ENCODE measurements around the gene MRPL22. TPM values are rescaled to one million over a fixed set of nuclear protein-coding genes. Genes with fewer than 3 reads are reported as not detected.
A peak's percentile ranks its signal among the peaks of the same experiment; 100 is the strongest.
"Not testable (repeated sequence)": the region's sequence is repeated elsewhere in the genome, so short reads cannot be mapped to it uniquely, and the experiment has no call there.

Gene MRPL22
- total RNA-seq, 4 donors from 2014 or later, result 12.2 to 18.1 (median 14.3) TPM

DNA sequence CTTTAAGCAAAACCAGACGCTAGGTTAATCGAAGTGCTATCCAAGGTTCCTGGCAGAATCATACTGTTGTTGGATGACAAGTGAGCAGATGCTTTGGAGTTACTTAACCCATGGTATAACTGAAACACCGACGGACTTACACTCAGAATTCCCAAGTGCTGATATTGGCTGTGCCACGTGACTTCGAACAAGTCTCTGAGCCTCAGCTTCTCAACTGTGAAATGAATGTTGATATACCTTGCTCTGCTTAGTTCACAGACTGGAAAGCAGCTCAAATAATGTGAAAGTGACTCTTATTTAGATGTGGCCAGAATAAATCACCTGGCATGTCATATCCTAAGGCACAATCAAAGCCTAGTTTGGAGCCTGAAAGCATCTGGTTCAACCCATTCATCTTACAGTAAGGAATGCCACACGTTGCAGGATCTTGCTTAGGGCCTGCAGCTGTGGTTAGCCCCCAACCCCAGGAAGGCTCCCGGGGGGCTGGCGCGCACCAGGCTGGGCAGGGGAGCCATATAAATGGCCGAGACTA, 3.6 kb upstream of the MRPL22 start:
- no peak for DNase-seq (ENCODE audit: low spot score in 2 of 2)
- H3K9me3 ChIP-seq, result no peaks in the 10 kb centered on the region
- peaks cover 0 to 24% (median 4%) of the 10 kb centered on the region in 3 donors for H3K36me3 ChIP-seq
- WGBS, 2 donors, result 23 to 29% methylated on average over 11 of the region's 11 CpGs
- H3K27me3 ChIP-seq, result no peaks in the 10 kb centered on the region
- peak overlapping the region; percentile 61 to 91 (median 82) for H3K4me3 ChIP-seq
- peak overlapping the region in 3 of 4 donors; percentile 76 to 89 (median 81) for H3K27ac ChIP-seq
- peaks cover 0 to 36% (median 15%) of the 10 kb centered on the region in 4 donors for H3K4me1 ChIP-seq
- no peak for TF ChIP-seq POLR2A (IDR thresholded peaks at IDR 0.05)
- no peak for TF ChIP-seq EP300 (IDR thresholded peaks at IDR 0.05)
- TF ChIP-seq, protein P1, sequence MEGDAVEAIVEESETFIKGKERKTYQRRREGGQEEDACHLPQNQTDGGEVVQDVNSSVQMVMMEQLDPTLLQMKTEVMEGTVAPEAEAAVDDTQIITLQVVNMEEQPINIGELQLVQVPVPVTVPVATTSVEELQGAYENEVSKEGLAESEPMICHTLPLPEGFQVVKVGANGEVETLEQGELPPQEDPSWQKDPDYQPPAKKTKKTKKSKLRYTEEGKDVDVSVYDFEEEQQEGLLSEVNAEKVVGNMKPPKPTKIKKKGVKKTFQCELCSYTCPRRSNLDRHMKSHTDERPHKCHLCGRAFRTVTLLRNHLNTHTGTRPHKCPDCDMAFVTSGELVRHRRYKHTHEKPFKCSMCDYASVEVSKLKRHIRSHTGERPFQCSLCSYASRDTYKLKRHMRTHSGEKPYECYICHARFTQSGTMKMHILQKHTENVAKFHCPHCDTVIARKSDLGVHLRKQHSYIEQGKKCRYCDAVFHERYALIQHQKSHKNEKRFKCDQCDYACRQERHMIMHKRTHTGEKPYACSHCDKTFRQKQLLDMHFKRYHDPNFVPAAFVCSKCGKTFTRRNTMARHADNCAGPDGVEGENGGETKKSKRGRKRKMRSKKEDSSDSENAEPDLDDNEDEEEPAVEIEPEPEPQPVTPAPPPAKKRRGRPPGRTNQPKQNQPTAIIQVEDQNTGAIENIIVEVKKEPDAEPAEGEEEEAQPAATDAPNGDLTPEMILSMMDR (IDR thresholded peaks at IDR 0.05), result no peak

DNA sequence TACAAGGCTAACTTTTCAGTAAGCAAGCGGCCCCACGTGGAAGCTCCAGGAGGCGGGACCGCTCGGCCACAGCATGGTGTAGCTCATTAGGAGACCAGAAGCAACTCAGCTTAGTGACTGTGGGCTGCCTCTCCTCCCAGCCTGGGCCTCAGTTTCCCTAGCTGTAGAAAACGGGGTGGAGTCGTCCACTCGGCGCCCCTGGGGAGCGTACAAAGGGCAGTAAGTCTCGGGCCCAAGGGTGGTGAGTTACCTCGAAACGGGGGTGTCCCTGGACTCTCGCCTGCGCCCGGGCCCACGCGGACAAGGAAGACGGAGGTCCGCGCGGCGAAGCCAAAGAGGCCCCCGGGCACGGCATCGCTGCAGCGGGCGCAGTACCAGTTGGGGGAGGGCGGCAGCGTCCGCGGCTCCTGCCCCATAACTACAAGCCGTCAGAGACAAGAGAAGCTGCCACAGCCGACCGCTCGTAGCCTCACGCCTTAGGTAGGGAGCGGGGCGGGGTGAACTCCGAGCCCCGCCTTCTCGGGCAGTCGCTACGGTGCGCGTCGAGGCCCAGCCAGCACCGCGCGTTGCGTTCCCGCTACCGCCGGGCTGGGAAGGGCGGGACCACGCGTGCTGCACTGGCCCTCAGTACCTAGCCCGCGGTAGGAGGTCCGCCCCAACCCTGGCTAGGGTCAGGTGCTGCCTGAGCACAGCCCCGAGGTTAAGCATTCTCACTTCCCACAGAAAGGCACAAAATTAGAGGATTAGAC, 3.0 kb upstream of the MRPL22 start, which contains the start of gene GEMIN5:
GEMIN5 (minus strand) TSS at position 494 of the 749 bp plus-strand sequence; CDS start at position 416, 78 bp downstream.
- WGBS, 2 donors, result 1 to 2% methylated on average over 38 to 57 of the region's 61 CpGs
- H3K27me3 ChIP-seq, result no peaks in the 10 kb centered on the region
- peak within 1 kb of the TSS; percentile 63 to 89 (median 78) for H3K27ac ChIP-seq
- H3K4me3 ChIP-seq, result peak within 1 kb of the TSS; percentile 61 to 91 (median 82)
- H3K36me3 ChIP-seq, result peaks cover 0 to 20% (median 4%) of the 10 kb centered on the region in 3 donors
- H3K4me1 ChIP-seq, result peaks cover 0 to 42% (median 21%) of the 10 kb centered on the region in 4 donors
- DNase-seq (ENCODE audit: low spot score in 2 of 2), result peak; percentile 61 to 67
- TF ChIP-seq EP300 (IDR thresholded peaks at IDR 0.05) (peak; percentile 44 to 87), POLR2A (IDR thresholded peaks at IDR 0.05) (peak; percentile 22 to 44)
- TF ChIP-seq, protein P1 (IDR thresholded peaks at IDR 0.05), result peak in 2 of 5 experiments; percentile 27 to 45
- H3K9me3 ChIP-seq, result no peaks in the 10 kb centered on the region

DNA sequence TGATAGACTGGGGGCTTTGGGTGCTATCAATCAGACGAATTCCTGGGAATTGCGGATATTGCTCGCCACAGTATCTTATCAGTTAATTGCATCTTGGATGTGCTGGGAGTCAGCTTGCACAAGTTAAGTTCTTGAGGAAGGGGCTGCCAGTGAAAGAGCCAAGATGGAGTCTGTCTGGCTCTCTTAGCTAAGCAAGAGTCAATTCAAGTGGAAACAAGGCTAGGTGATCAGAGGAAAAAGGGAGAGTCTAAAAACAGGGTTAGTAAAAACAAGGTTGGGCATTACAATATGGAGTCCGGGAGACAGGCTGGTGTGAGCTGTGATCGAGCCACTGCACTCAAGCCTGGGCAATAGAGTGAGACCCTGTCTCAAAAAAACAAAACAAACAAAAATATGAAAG, 1.5 kb upstream of the MRPL22 start:
- not testable (repeated sequence) for H3K27ac ChIP-seq; DNase-seq (ENCODE audit: low spot score in 2 of 2); H3K27me3 ChIP-seq; H3K9me3 ChIP-seq; H3K4me3 ChIP-seq
- WGBS, 2 donors, result 90% methylated on average over 5 of the region's 5 CpGs
- peaks cover 0 to 57% (median 24%) of the 10 kb centered on the region in 4 donors for H3K4me1 ChIP-seq
- H3K36me3 ChIP-seq, result peaks cover 0 to 13% (median 0%) of the 10 kb centered on the region in 3 donors

DNA sequence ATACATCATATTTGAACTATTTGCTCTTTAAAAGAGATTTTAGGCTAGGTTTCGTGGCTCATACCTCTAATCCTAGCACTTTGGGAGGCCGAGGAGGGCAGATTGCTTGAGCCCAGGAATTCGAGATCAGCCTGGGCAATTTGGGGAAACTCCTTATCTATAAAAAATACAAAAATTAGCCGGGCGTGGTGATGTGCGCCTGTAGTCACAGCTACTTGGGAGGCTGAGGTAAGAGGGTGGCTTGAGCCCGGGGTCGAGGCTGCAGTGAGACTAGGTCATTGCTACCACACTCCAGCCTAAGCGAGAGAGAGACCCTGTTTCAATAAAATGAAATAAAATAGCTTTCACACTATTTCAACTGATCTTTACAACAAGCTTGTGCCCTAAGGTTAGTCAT, 500 bp upstream of the MRPL22 start:
- Histone ChIP-seq H3K36me3 (peaks cover 0 to 6% (median 0%) of the 10 kb centered on the region in 3 donors), H3K4me1 (peaks cover 0 to 64% (median 24%) of the 10 kb centered on the region in 4 donors), H3K27me3 (no peaks in the 10 kb centered on the region), H3K27ac (peak overlapping the region in 3 of 4 donors; percentile 65 to 88 (median 77)), H3K9me3 (no peaks in the 10 kb centered on the region), H3K4me3 (peak overlapping the region; percentile 52 to 79 (median 66))
- TF ChIP-seq POLR2A (IDR thresholded peaks at IDR 0.05) (no peak), EP300 (IDR thresholded peaks at IDR 0.05) (no peak)
- TF ChIP-seq, protein P1 (IDR thresholded peaks at IDR 0.05), result no peak
- no peak for DNase-seq (ENCODE audit: low spot score in 2 of 2)
- WGBS, 2 donors, result 84% methylated on average over 9 of the region's 9 CpGs

DNA sequence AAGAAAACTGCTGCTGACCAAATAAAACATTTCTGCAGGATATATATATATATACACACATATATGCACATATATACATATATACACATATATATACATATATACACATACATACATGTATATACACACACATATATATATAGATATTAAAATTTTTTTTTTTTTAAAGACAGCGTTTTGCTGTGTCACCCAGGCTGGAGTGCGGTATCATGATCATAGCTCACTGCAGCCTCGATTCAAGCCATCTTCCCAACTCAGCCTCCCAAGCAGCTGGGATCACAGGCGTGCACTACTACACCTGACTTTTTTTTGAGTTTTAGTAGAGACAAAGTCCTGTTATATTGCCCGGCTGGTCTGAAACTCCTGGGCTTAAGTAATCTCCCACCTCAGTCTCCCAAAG, 2.7 kb downstream of the MRPL22 start:
- no peak overlapping the region for H3K27ac ChIP-seq
- 86 to 88% methylated on average over 5 of the region's 5 CpGs for WGBS, 2 donors
- no peaks in the 10 kb centered on the region for H3K9me3 ChIP-seq
- H3K4me1 ChIP-seq, result peaks cover 0 to 76% (median 18%) of the 10 kb centered on the region in 4 donors
- H3K36me3 ChIP-seq, result peaks cover 0 to 4% (median 0%) of the 10 kb centered on the region in 3 donors
- no peaks in the 10 kb centered on the region for H3K27me3 ChIP-seq
- no peak for TF ChIP-seq POLR2A (IDR thresholded peaks at IDR 0.05)
- TF ChIP-seq EP300 (IDR thresholded peaks at IDR 0.05), result no peak
- TF ChIP-seq, protein P1 (IDR thresholded peaks at IDR 0.05), result no peak
- no peak overlapping the region for H3K4me3 ChIP-seq
- DNase-seq (ENCODE audit: low spot score in 2 of 2), result no peak

Measured in tibial nerve (tissue), 4 donors.